ENCODE measurements around the gene SPECC1.

SPECC1 gene

GRCh38 chr17:20280851-20281250 is 271.7 kb downstream of the SPECC1 start:
- Histone ChIP-seq H3K4me1 (no peaks in the 10 kb centered on the region), H3K9me3 (no peaks in the 10 kb centered on the region), H3K27me3 (no peaks in the 10 kb centered on the region), H3K36me3 (no peaks in the 10 kb centered on the region), H3K4me3 (ENCODE audit: low read depth, low read length) (no peak overlapping the region)
- no peak for DNase-seq
- TF ChIP-seq CTCF (IDR thresholded peaks at IDR 0.05; ENCODE audit: low read depth, low read length) = no peak

- no peaks in the 10 kb centered on the region for H3K4me1 ChIP-seq
- H3K9me3 ChIP-seq = no peaks in the 10 kb centered on the region
- H3K36me3 ChIP-seq = no peaks in the 10 kb centered on the region
- no peaks in the 10 kb centered on the region for H3K27me3 ChIP-seq
- H3K4me3 ChIP-seq (ENCODE audit: low read depth, low read length) = no peak overlapping the region
- no peak for DNase-seq
- TF ChIP-seq CTCF (IDR thresholded peaks at IDR 0.05; ENCODE audit: low read depth, low read length) = no peak
Observed at GRCh38 chr17:20281860-20282259, 272.7 kb downstream of the SPECC1 start.

- DNase-seq = no peak
- no peaks in the 10 kb centered on the region for H3K9me3 ChIP-seq
- no peak for TF ChIP-seq CTCF (IDR thresholded peaks at IDR 0.05; ENCODE audit: low read depth, low read length)
- H3K4me1 ChIP-seq = no peaks in the 10 kb centered on the region
- no peaks in the 10 kb centered on the region for H3K27me3 ChIP-seq
- no peaks in the 10 kb centered on the region for H3K36me3 ChIP-seq
- no peak overlapping the region for H3K4me3 ChIP-seq (ENCODE audit: low read depth, low read length)
Observed at GRCh38 chr17:20282526-20283308, 273.6 kb downstream of the SPECC1 start.

GRCh38 chr17:20284022-20284421 is 274.9 kb downstream of the SPECC1 start:
- H3K9me3 ChIP-seq = no peaks in the 10 kb centered on the region
- H3K4me1 ChIP-seq = no peaks in the 10 kb centered on the region
- H3K27me3 ChIP-seq = no peaks in the 10 kb centered on the region
- H3K4me3 ChIP-seq (ENCODE audit: low read depth, low read length) = no peak overlapping the region
- TF ChIP-seq CTCF (IDR thresholded peaks at IDR 0.05; ENCODE audit: low read depth, low read length) = no peak
- DNase-seq = no peak
- no peaks in the 10 kb centered on the region for H3K36me3 ChIP-seq

- H3K4me3 ChIP-seq (ENCODE audit: low read depth, low read length) = no peak overlapping the region
- H3K4me1 ChIP-seq = no peaks in the 10 kb centered on the region
- H3K9me3 ChIP-seq = no peaks in the 10 kb centered on the region
- no peaks in the 10 kb centered on the region for H3K27me3 ChIP-seq
- TF ChIP-seq CTCF (IDR thresholded peaks at IDR 0.05; ENCODE audit: low read depth, low read length) = no peak
- DNase-seq = no peak
- H3K36me3 ChIP-seq = no peaks in the 10 kb centered on the region
Observed at GRCh38 chr17:20284570-20285295, 275.6 kb downstream of the SPECC1 start.

GRCh38 chr17:20289984-20290383 is 280.8 kb downstream of the SPECC1 start:
- H3K4me1 ChIP-seq = no peaks in the 10 kb centered on the region

More at GRCh38 chr17:20289984-20290383, 280.8 kb downstream of the SPECC1 start:
- H3K36me3 ChIP-seq = no peaks in the 10 kb centered on the region
- no peak overlapping the region for H3K4me3 ChIP-seq (ENCODE audit: low read depth, low read length)
- H3K9me3 ChIP-seq = no peaks in the 10 kb centered on the region
- no peak for DNase-seq
- TF ChIP-seq CTCF (IDR thresholded peaks at IDR 0.05; ENCODE audit: low read depth, low read length) = no peak
- H3K27me3 ChIP-seq = no peaks in the 10 kb centered on the region

All from BE2C (cell line).